IMR-90 (cell line): ENCODE results near the gene LCNL1. TPM values are rescaled to one million over a fixed set of nuclear protein-coding genes. Genes with fewer than 3 reads are reported as not detected.
A peak's percentile ranks its signal among the peaks of the same experiment; 100 is the strongest.

Source experiments
- ATAC-seq: fragments of 200-7000 bp; cut with Tn5 transposase; 2 replicates; pipeline ENCODE4 v1.9.1; 2020; ENCODE audit warnings: low read depth, mild to moderate bottlenecking, moderate library complexity
- BruUV-seq: library from RNA; stranded (reverse); fragments of 400-500 nt; replicated peaks from 2 replicates; lab custom pipeline; 2021; lab: Mats Ljungman, UMichigan
- CTCF ChIA-PET: fragments of 300-600 bp; formaldehyde crosslinking; extraction: SDS; loops from one replicate; lab custom pipeline; 2021; ENCODE audit warnings: antibody characterized with exemption; lab: Yijun Ruan, JAX
- POLR2A ChIA-PET: fragments of 300-600 bp; sonication (Branson Sonifier 250); formaldehyde crosslinking; loops from one replicate; lab custom pipeline; 2022; ENCODE audit warnings: antibody characterized with exemption; ENCODE audit not compliant: unreplicated experiment; lab: Charles Lee
- DNase-seq: peaks from one replicate; pipeline ENCODE4 v3.0.0; 2013
- H2AFZ ChIP-seq: replicated peaks from 2 replicates; pipeline ENCODE3; 2013; ENCODE audit warnings: low read length, mild to moderate bottlenecking; ENCODE audit not compliant: poor library complexity
- H2AK5ac ChIP-seq: 2 replicates; pipeline ENCODE4 v1.6.1; 2013; ENCODE audit warnings: low read depth, low read length, inconsistent platforms
- H2AK9ac ChIP-seq: replicated peaks from 2 replicates; pipeline ENCODE3; 2013; ENCODE audit warnings: mild to moderate bottlenecking, low read depth, low read length, moderate library complexity; ENCODE audit not compliant: poor library complexity
- H2BK120ac ChIP-seq: 2 replicates; pipeline ENCODE4 v1.6.1; 2013; ENCODE audit warnings: low read depth, low read length, inconsistent platforms
- H2BK15ac ChIP-seq: 3 replicates; pipeline ENCODE4 v1.6.1; 2013; ENCODE audit warnings: low read depth, low read length, inconsistent platforms
- H2BK20ac ChIP-seq: 2 replicates; pipeline ENCODE4 v1.6.1; 2013; ENCODE audit warnings: low read depth, mild to moderate bottlenecking, inconsistent platforms, low read length, moderate library complexity
- H2BK5ac ChIP-seq: 2 replicates; pipeline ENCODE4 v1.6.1; 2013; ENCODE audit warnings: mild to moderate bottlenecking, low read depth, low read length, inconsistent platforms; ENCODE audit not compliant: poor library complexity, severe bottlenecking
- H3K14ac ChIP-seq: replicated peaks from 2 replicates; pipeline ENCODE4 v1.6.1; 2013; ENCODE audit warnings: low read depth, low read length, inconsistent platforms
- H3K18ac ChIP-seq: 2 replicates; pipeline ENCODE4 v1.6.1; 2013; ENCODE audit warnings: low read depth, low read length, control low read depth
- H3K23ac ChIP-seq: 2 replicates; pipeline ENCODE4 v1.6.1; 2013; ENCODE audit warnings: low read depth, low read length, inconsistent platforms
- H3K27ac ChIP-seq: 2 replicates; pipeline ENCODE4 v1.5.1; 2013; ENCODE audit warnings: mild to moderate bottlenecking, control low read depth, low read length; ENCODE audit not compliant: insufficient read depth
- H3K27me3 ChIP-seq: 2 replicates; pipeline ENCODE4 v1.6.1; 2013; ENCODE audit warnings: low read length; ENCODE audit not compliant: control insufficient read depth, insufficient read depth
- H3K36me3 ChIP-seq: 2 replicates; pipeline ENCODE4 v1.6.1; 2013; ENCODE audit warnings: low read length, mixed read lengths; ENCODE audit not compliant: control insufficient read depth, insufficient read depth
- H3K4ac ChIP-seq: 2 replicates; pipeline ENCODE4 v1.6.1; 2013; ENCODE audit warnings: low read depth, low read length, inconsistent platforms
- H3K4me1 ChIP-seq: 2 replicates; pipeline ENCODE4 v1.6.1; 2013; ENCODE audit warnings: low read length, mixed read lengths; ENCODE audit not compliant: control insufficient read depth, insufficient read depth
- H3K4me2 ChIP-seq: 2 replicates; pipeline ENCODE4 v1.6.1; 2013; ENCODE audit warnings: low read depth, mild to moderate bottlenecking, control low read depth, low read length, moderate library complexity
- H3K4me3 ChIP-seq: 2 replicates; pipeline ENCODE4 v1.5.1; 2013; ENCODE audit warnings: low read depth, mild to moderate bottlenecking, control low read depth, low read length, moderate library complexity; ENCODE audit not compliant: insufficient read depth
- H3K56ac ChIP-seq: 2 replicates; pipeline ENCODE4 v1.6.1; 2013; ENCODE audit warnings: low read length, inconsistent platforms; ENCODE audit not compliant: insufficient read depth; ENCODE audit errors: extremely low read depth
- H3K79me1 ChIP-seq, 2 experiments: 2 replicates each; pipeline ENCODE4 v1.6.1; 2013; ENCODE audit warnings: low read length in 2 of 2, inconsistent platforms in 1 of 2, low read depth in 1 of 2
- H3K9ac ChIP-seq: 2 replicates; pipeline ENCODE4 v1.6.1; 2013; ENCODE audit warnings: low read depth, low read length, control low read depth
- H3K9me1 ChIP-seq: 2 replicates; pipeline ENCODE4 v1.6.1; 2013; ENCODE audit warnings: low read length, inconsistent platforms; ENCODE audit not compliant: insufficient read depth
- H3K9me3 ChIP-seq: 2 replicates; pipeline ENCODE4 v1.6.1; 2013; ENCODE audit warnings: low read length; ENCODE audit not compliant: control insufficient read depth, insufficient read depth
- H4K20me1 ChIP-seq: 2 replicates; pipeline ENCODE4 v1.6.1; 2013; ENCODE audit warnings: low read length, inconsistent platforms; ENCODE audit not compliant: insufficient read depth
- H4K5ac ChIP-seq: 2 replicates; pipeline ENCODE4 v1.6.1; 2013; ENCODE audit warnings: mild to moderate bottlenecking, low read depth, low read length, control low read depth
- H4K8ac ChIP-seq, 2 experiments: 2 replicates each; pipeline ENCODE4 v1.6.1; 2013; ENCODE audit warnings: low read depth in 2 of 2, low read length in 2 of 2, control low read depth in 1 of 2, inconsistent platforms in 1 of 2
- H4K91ac ChIP-seq: 2 replicates; pipeline ENCODE4 v1.6.1; 2013; ENCODE audit warnings: low read depth, low read length, inconsistent platforms; ENCODE audit not compliant: insufficient read depth
- BHLHE40 ChIP-seq: fragments of 150-350 bp; IDR thresholded peaks from 2 replicates; pipeline ENCODE4 v1.6.1; 2016; ENCODE audit warnings: mild to moderate bottlenecking, low read depth, low read length
- CEBPB ChIP-seq: IDR thresholded peaks from 2 replicates; pipeline ENCODE4 v1.6.1; 2012; ENCODE audit warnings: low read depth, low read length, improper control_type of control experiment
- CHD1 ChIP-seq: IDR thresholded peaks from 2 replicates; pipeline ENCODE4 v1.6.1; 2012; ENCODE audit warnings: low read depth, low read length, improper control_type of control experiment
- FOS ChIP-seq: fragments of 150-350 bp; IDR thresholded peaks from 2 replicates; pipeline ENCODE4 v1.6.1; 2016; ENCODE audit warnings: low read depth, low read length
- MAFK ChIP-seq: IDR thresholded peaks from 2 replicates; pipeline ENCODE4 v1.6.1; 2012; ENCODE audit warnings: low read depth, low read length, improper control_type of control experiment
- MAZ ChIP-seq: IDR thresholded peaks from 2 replicates; pipeline ENCODE4 v1.6.1; 2012; ENCODE audit warnings: low read depth, mild to moderate bottlenecking, low read length, improper control_type of control experiment, moderate library complexity, borderline replicate concordance
- MXI1 ChIP-seq: IDR thresholded peaks from 2 replicates; pipeline ENCODE4 v1.6.1; 2012; ENCODE audit warnings: low read depth, mild to moderate bottlenecking, low read length, moderate library complexity, borderline replicate concordance
- NFE2L2 ChIP-seq: fragments of 150-350 bp; IDR thresholded peaks from 2 replicates; pipeline ENCODE4 v1.6.1; 2016; ENCODE audit warnings: low read depth, mild to moderate bottlenecking, low read length
- POLR2A ChIP-seq: IDR thresholded peaks from 2 replicates; pipeline ENCODE4 v1.6.1; 2012; ENCODE audit warnings: mild to moderate bottlenecking, low read depth, low read length
- RAD21 ChIP-seq: IDR thresholded peaks from 2 replicates; pipeline ENCODE4 v1.6.1; 2012; ENCODE audit warnings: low read length, improper control_type of control experiment
- RCOR1 ChIP-seq: IDR thresholded peaks from 2 replicates; pipeline ENCODE4 v1.6.1; 2012; ENCODE audit warnings: mild to moderate bottlenecking, low read length, improper control_type of control experiment; ENCODE audit not compliant: insufficient replicate concordance
- RFX5 ChIP-seq: IDR thresholded peaks from 2 replicates; pipeline ENCODE4 v1.8.0; 2012; ENCODE audit warnings: low read depth, mild to moderate bottlenecking, low read length, moderate library complexity
- SMC3 ChIP-seq: fragments of 150-350 bp; IDR thresholded peaks from 2 replicates; pipeline ENCODE4 v1.6.1; 2016; ENCODE audit warnings: low read depth, mild to moderate bottlenecking, antibody characterized with exemption, low read length, moderate library complexity
- WGBS, 2 experiments: methylation state at CpG; one replicate each; pipeline versions ENCODE4 v1.1.5 to v1.1.7; 2013; ENCODE audit warnings: missing lambda C conversion rate in 2 of 2; ENCODE audit not compliant: insufficient read length in 1 of 2; ENCODE audit errors: extremely low coverage in 2 of 2; 5-methylcytosine and 5-hydroxymethylcytosine counted together
- dilution Hi-C: fragments of 300-500 bp; cut with HindIII; formaldehyde crosslinking; loops from one replicate; pipeline ENCODE4 v1.14.3; 2018; ENCODE audit warnings: low sequenced_read_pairs; ENCODE audit not compliant: unreplicated experiment
- in situ Hi-C: fragments of 300-500 bp; cut with MboI; formaldehyde crosslinking; loops from 3 replicates; pipeline ENCODE4 v1.14.3; 2019; ENCODE audit warnings: low sequenced_read_pairs, inconsistent platforms, mixed read lengths
- intact Hi-C: fragments of 100-400 bp; cut with micrococcal nuclease; formaldehyde crosslinking; loops from 2 replicates; pipeline ENCODE4 v1.10.0; 2022
- polyA plus RNA-seq, 3 experiments: library from polyadenylated mRNA; depleted of rRNA; stranded (reverse); fragments of >200 nt; gene quantifications; 2 replicates each; pipeline ENCODE4 v1.2.3, GENCODE V29; 2012; ENCODE audit warnings: low replicate concordance in 1 of 3
- total RNA-seq: library from RNA; depleted of rRNA; stranded (reverse); fragments of >200 nt; gene quantifications from 2 replicates; pipeline ENCODE4 v1.2.3, GENCODE V29; 2012
- TF ChIP-seq, protein P1 (sequence below): fragments of 150-350 bp; IDR thresholded peaks from 2 replicates; pipeline ENCODE4 v1.6.1; 2017; ENCODE audit warnings: mild to moderate bottlenecking, antibody characterized with exemption, low read length, low read depth
- TF ChIP-seq, protein P2 (sequence below): conservative IDR thresholded peaks from 2 replicates; pipeline ENCODE4 v1.5.1; 2012; ENCODE audit warnings: mild to moderate bottlenecking, low read depth, low read length, improper control_type of control experiment

LCNL1 gene
- total and polyA plus RNA-seq, 2 of the 4 experiments (the other 2 are of a cell fraction), result 0.15 TPM; not detected in 1

- no peaks in the 10 kb centered on the region; the same call in 1 of the 2 replicates for H4K20me1 ChIP-seq
- peaks cover 23% of the 10 kb centered on the region for H3K4me1 ChIP-seq
- H4K8ac ChIP-seq, result peak within 1 kb of the TSS in 1 of 2 experiments; percentile 60; a peak in 1 of 4 replicates
- H2AK9ac ChIP-seq, result peak within 1 kb of the TSS; percentile 42
- no peak within 1 kb of the TSS for H4K5ac ChIP-seq
- H3K56ac ChIP-seq, result no peak within 1 kb of the TSS
- TF ChIP-seq MAFK (no peak), SMC3 (no peak), RAD21 (no peak), POLR2A (no peak), FOS (no peak), CHD1 (no peak), RFX5 (no peak), CEBPB (no peak), RCOR1 (no peak), MXI1 (no peak), BHLHE40 (no peak), MAZ (no peak), NFE2L2 (no peak)
- TF ChIP-seq, protein P1, sequence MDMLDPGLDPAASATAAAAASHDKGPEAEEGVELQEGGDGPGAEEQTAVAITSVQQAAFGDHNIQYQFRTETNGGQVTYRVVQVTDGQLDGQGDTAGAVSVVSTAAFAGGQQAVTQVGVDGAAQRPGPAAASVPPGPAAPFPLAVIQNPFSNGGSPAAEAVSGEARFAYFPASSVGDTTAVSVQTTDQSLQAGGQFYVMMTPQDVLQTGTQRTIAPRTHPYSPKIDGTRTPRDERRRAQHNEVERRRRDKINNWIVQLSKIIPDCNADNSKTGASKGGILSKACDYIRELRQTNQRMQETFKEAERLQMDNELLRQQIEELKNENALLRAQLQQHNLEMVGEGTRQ, result no peak
- TF ChIP-seq, protein P2, sequence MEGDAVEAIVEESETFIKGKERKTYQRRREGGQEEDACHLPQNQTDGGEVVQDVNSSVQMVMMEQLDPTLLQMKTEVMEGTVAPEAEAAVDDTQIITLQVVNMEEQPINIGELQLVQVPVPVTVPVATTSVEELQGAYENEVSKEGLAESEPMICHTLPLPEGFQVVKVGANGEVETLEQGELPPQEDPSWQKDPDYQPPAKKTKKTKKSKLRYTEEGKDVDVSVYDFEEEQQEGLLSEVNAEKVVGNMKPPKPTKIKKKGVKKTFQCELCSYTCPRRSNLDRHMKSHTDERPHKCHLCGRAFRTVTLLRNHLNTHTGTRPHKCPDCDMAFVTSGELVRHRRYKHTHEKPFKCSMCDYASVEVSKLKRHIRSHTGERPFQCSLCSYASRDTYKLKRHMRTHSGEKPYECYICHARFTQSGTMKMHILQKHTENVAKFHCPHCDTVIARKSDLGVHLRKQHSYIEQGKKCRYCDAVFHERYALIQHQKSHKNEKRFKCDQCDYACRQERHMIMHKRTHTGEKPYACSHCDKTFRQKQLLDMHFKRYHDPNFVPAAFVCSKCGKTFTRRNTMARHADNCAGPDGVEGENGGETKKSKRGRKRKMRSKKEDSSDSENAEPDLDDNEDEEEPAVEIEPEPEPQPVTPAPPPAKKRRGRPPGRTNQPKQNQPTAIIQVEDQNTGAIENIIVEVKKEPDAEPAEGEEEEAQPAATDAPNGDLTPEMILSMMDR, result no peak
- no peak within 1 kb of the TSS for H3K18ac ChIP-seq
- no peaks in the 10 kb centered on the region for H3K27me3 ChIP-seq
- ATAC-seq (no peak), DNase-seq (no peak)
- no peak within 1 kb of the TSS for H2BK15ac ChIP-seq
- no TSS peak for BruUV-seq
- H3K27ac ChIP-seq, result no peak within 1 kb of the TSS
- ChIA-PET CTCF (no interaction called here), POLR2A (no interaction called here)
- peak within 1 kb of the TSS; percentile 5; the same call in 1 of the 2 replicates for H2BK120ac ChIP-seq
- H3K36me3 ChIP-seq, result peaks cover 5% of the 10 kb centered on the region; the same call in 1 of the 2 replicates
- H2AK5ac ChIP-seq, result peak within 1 kb of the TSS; percentile 70
- peak within 1 kb of the TSS; percentile 47 for H3K4ac ChIP-seq
- peak within 1 kb of the TSS; percentile 23; the same call in 1 of the 2 replicates for H4K91ac ChIP-seq
- no peak within 1 kb of the TSS for H2BK20ac ChIP-seq
- peaks cover 8% of the 10 kb centered on the region for H3K9me1 ChIP-seq
- intact Hi-C loops (no loop called here), in situ Hi-C loops (no loop called here), dilution Hi-C loops (no loop called here)
- no peak within 1 kb of the TSS; the same call in 1 of the 2 replicates for H3K23ac ChIP-seq
- 48% methylated on average over 9 of the region's 35 CpGs; no CpG with 5 or more reads in 1 of the 2 experiments for WGBS, 2 experiments
- H3K79me1 ChIP-seq, result peaks cover 6 to 16% of the 10 kb centered on the region in 2 experiments; a peak in 3 of 4 replicates
- no peak within 1 kb of the TSS for H2BK5ac ChIP-seq
- no peak within 1 kb of the TSS; the same call in 1 of the 2 replicates for H3K4me2 ChIP-seq
- H3K9ac ChIP-seq, result no peak within 1 kb of the TSS
- H3K14ac ChIP-seq, result peak within 1 kb of the TSS; percentile 52; the same call in 1 of the 2 replicates
- no peaks in the 10 kb centered on the region for H3K9me3 ChIP-seq
- H3K4me3 ChIP-seq, result no peak within 1 kb of the TSS
- peak within 1 kb of the TSS; percentile 81 for H2AFZ ChIP-seq
These were observed 13.8 kb downstream of the LCNL1 start, which contains the start of gene CLIC3 for GRCh38 chr9:136996361-136997292. Gene CLIC3 (minus strand): TSS chr9:136996568. CDS start chr9:136996543, 25 bp downstream.
